ENCODE measurements around the gene RBPJL. TPM values are rescaled to one million over a fixed set of nuclear protein-coding genes. Genes with fewer than 3 reads are reported as not detected.
A peak's percentile ranks its signal among the peaks of the same experiment; 100 is the strongest.

Gene RBPJL
- total and polyA plus RNA-seq, 2 of the 13 experiments (the other 11 are each of a cell fraction or from before 2014, with no cell fraction given) = not detected

- TF ChIP-seq, protein P1, sequence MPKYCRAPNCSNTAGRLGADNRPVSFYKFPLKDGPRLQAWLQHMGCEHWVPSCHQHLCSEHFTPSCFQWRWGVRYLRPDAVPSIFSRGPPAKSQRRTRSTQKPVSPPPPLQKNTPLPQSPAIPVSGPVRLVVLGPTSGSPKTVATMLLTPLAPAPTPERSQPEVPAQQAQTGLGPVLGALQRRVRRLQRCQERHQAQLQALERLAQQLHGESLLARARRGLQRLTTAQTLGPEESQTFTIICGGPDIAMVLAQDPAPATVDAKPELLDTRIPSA (CRISPR knock-in tag; IDR thresholded peaks at IDR 0.05; ENCODE audit: borderline replicate concordance) = no peak
- TF ChIP-seq, protein P2, sequence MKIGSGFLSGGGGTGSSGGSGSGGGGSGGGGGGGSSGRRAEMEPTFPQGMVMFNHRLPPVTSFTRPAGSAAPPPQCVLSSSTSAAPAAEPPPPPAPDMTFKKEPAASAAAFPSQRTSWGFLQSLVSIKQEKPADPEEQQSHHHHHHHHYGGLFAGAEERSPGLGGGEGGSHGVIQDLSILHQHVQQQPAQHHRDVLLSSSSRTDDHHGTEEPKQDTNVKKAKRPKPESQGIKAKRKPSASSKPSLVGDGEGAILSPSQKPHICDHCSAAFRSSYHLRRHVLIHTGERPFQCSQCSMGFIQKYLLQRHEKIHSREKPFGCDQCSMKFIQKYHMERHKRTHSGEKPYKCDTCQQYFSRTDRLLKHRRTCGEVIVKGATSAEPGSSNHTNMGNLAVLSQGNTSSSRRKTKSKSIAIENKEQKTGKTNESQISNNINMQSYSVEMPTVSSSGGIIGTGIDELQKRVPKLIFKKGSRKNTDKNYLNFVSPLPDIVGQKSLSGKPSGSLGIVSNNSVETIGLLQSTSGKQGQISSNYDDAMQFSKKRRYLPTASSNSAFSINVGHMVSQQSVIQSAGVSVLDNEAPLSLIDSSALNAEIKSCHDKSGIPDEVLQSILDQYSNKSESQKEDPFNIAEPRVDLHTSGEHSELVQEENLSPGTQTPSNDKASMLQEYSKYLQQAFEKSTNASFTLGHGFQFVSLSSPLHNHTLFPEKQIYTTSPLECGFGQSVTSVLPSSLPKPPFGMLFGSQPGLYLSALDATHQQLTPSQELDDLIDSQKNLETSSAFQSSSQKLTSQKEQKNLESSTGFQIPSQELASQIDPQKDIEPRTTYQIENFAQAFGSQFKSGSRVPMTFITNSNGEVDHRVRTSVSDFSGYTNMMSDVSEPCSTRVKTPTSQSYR (CRISPR knock-in tag; IDR thresholded peaks at IDR 0.05; ENCODE audit: borderline replicate concordance) = no peak
- 0 out of 2 replicates have a peak, but pooled peaks have one; percentile 11 for TF ChIP-seq HDAC1 (CRISPR knock-in tag; IDR thresholded peaks at IDR 0.05)
- no peak for TF ChIP-seq ARNT2 (CRISPR knock-in tag; IDR thresholded peaks at IDR 0.05; ENCODE audit: low read depth)
- TF ChIP-seq, protein P3, sequence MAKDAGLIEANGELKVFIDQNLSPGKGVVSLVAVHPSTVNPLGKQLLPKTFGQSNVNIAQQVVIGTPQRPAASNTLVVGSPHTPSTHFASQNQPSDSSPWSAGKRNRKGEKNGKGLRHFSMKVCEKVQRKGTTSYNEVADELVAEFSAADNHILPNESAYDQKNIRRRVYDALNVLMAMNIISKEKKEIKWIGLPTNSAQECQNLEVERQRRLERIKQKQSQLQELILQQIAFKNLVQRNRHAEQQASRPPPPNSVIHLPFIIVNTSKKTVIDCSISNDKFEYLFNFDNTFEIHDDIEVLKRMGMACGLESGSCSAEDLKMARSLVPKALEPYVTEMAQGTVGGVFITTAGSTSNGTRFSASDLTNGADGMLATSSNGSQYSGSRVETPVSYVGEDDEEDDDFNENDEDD (CRISPR knock-in tag; IDR thresholded peaks at IDR 0.05; ENCODE audit: borderline replicate concordance) = no peak
- TF ChIP-seq, protein P4, sequence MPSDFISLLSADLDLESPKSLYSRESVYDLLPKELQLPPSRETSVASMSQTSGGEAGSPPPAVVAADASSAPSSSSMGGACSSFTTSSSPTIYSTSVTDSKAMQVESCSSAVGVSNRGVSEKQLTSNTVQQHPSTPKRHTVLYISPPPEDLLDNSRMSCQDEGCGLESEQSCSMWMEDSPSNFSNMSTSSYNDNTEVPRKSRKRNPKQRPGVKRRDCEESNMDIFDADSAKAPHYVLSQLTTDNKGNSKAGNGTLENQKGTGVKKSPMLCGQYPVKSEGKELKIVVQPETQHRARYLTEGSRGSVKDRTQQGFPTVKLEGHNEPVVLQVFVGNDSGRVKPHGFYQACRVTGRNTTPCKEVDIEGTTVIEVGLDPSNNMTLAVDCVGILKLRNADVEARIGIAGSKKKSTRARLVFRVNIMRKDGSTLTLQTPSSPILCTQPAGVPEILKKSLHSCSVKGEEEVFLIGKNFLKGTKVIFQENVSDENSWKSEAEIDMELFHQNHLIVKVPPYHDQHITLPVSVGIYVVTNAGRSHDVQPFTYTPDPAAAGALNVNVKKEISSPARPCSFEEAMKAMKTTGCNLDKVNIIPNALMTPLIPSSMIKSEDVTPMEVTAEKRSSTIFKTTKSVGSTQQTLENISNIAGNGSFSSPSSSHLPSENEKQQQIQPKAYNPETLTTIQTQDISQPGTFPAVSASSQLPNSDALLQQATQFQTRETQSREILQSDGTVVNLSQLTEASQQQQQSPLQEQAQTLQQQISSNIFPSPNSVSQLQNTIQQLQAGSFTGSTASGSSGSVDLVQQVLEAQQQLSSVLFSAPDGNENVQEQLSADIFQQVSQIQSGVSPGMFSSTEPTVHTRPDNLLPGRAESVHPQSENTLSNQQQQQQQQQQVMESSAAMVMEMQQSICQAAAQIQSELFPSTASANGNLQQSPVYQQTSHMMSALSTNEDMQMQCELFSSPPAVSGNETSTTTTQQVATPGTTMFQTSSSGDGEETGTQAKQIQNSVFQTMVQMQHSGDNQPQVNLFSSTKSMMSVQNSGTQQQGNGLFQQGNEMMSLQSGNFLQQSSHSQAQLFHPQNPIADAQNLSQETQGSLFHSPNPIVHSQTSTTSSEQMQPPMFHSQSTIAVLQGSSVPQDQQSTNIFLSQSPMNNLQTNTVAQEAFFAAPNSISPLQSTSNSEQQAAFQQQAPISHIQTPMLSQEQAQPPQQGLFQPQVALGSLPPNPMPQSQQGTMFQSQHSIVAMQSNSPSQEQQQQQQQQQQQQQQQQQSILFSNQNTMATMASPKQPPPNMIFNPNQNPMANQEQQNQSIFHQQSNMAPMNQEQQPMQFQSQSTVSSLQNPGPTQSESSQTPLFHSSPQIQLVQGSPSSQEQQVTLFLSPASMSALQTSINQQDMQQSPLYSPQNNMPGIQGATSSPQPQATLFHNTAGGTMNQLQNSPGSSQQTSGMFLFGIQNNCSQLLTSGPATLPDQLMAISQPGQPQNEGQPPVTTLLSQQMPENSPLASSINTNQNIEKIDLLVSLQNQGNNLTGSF (CRISPR knock-in tag; IDR thresholded peaks at IDR 0.05) = no peak
- TF ChIP-seq ZNF766 (CRISPR knock-in tag; IDR thresholded peaks at IDR 0.05; ENCODE audit: borderline replicate concordance) = no peak
- TF ChIP-seq ZNF30 (CRISPR knock-in tag; IDR thresholded peaks at IDR 0.05) = no peak
- TF ChIP-seq NFE2L2 (IDR thresholded peaks at IDR 0.05; ENCODE audit: low read length) = no peak
- TF ChIP-seq RFX3 (CRISPR knock-in tag; IDR thresholded peaks at IDR 0.05) = no peak
- TF ChIP-seq ZNF777 (CRISPR knock-in tag; IDR thresholded peaks at IDR 0.05) = no peak
- TF ChIP-seq RBFOX2 (IDR thresholded peaks at IDR 0.05; ENCODE audit: low read depth, low read length) = no peak
- TF ChIP-seq HNRNPLL (IDR thresholded peaks at IDR 0.05; ENCODE audit: low read depth, low read length, poor library complexity, severe bottlenecking) = no peak
- no peak for TF ChIP-seq ZNF256 (CRISPR knock-in tag; conservative IDR thresholded peaks at IDR 0.05)
- no peak; the same call in 1 of the 2 replicates for TF ChIP-seq ZNF225 (CRISPR knock-in tag; IDR thresholded peaks at IDR 0.05)
- no peak for TF ChIP-seq HNF4A (CRISPR knock-in tag; IDR thresholded peaks at IDR 0.05)
- TF ChIP-seq ZFP36 (IDR thresholded peaks at IDR 0.05; ENCODE audit: borderline replicate concordance, low read depth, low read length, partially characterized antibody) = peak; percentile 45
- TF ChIP-seq ETV6 (CRISPR knock-in tag; conservative IDR thresholded peaks at IDR 0.05) = 0 out of 2 replicates have a peak, but pooled peaks have one; percentile 56
- peak; percentile 21 for TF ChIP-seq YY1 (IDR thresholded peaks at IDR 0.05; ENCODE audit: insufficient read depth, insufficient replicate concordance, low read depth, low read length)
- no peak for TF ChIP-seq ETV5 (CRISPR knock-in tag; IDR thresholded peaks at IDR 0.05; ENCODE audit: borderline replicate concordance)
Observed at GRCh38 chr20:45290677-45291355, 15.8 kb upstream of the RBPJL start (continued).

All from HepG2 (cell line).